GM19238 (cell line): ENCODE results near the gene YPEL2.
"Not testable (repeated sequence)": the region's sequence is repeated elsewhere in the genome, so short reads cannot be mapped to it uniquely, and the experiment has no call there.

Experiments used
- DNase-seq: peaks from one replicate; pipeline ENCODE4 v3.0.0; 2011; ENCODE audit warnings: low spot score; ENCODE audit not compliant: insufficient read length

Gene YPEL2

GRCh38 chr17:59404471-59404870, 73.0 kb downstream of the YPEL2 start:
- DNase-seq = no peak

GRCh38 chr17:59405944-59406705, 74.7 kb downstream of the YPEL2 start:
- DNase-seq = no peak

GRCh38 chr17:59406808-59407381, 75.4 kb downstream of the YPEL2 start:
- DNase-seq = no peak

GRCh38 chr17:59409336-59410048, 78.0 kb downstream of the YPEL2 start:
- no peak for DNase-seq

GRCh38 chr17:59410049-59410437, 78.6 kb downstream of the YPEL2 start:
- no peak for DNase-seq

- not testable (repeated sequence) for DNase-seq
Observed at GRCh38 chr17:59412431-59412830, 81.0 kb downstream of the YPEL2 start.

- no peak for DNase-seq
Observed at GRCh38 chr17:59413014-59413766, 81.7 kb downstream of the YPEL2 start.

- no peak for DNase-seq
Observed at GRCh38 chr17:59415397-59415796, 83.9 kb downstream of the YPEL2 start.

GRCh38 chr17:59416184-59416583, 84.7 kb downstream of the YPEL2 start:
- no peak for DNase-seq

GRCh38 chr17:59417452-59417851, 86.0 kb downstream of the YPEL2 start:
- no peak for DNase-seq

- DNase-seq = no peak
Observed at GRCh38 chr17:59418732-59419166, 87.3 kb downstream of the YPEL2 start.

GRCh38 chr17:59420901-59421300, 89.4 kb downstream of the YPEL2 start:
- DNase-seq = no peak

- no peak for DNase-seq
Observed at GRCh38 chr17:59421722-59422121, 90.3 kb downstream of the YPEL2 start.

GRCh38 chr17:59423137-59423724, 91.8 kb downstream of the YPEL2 start:
- no peak for DNase-seq

- DNase-seq = no peak
Observed at GRCh38 chr17:59423903-59424302, 92.4 kb downstream of the YPEL2 start.

- DNase-seq = no peak
Observed at GRCh38 chr17:59424331-59424730, 92.9 kb downstream of the YPEL2 start.

- no peak for DNase-seq
Observed at GRCh38 chr17:59425085-59425931, 93.9 kb downstream of the YPEL2 start.

GRCh38 chr17:59426031-59426430, 94.6 kb downstream of the YPEL2 start:
- no peak for DNase-seq

- no peak for DNase-seq
Observed at GRCh38 chr17:59427425-59427921, 96.0 kb downstream of the YPEL2 start.

- DNase-seq = no peak
Observed at GRCh38 chr17:59427996-59428395, 96.5 kb downstream of the YPEL2 start.
